Activated naive CD4-positive, alpha-beta T cell (primary cell): Measurements from ENCODE around the gene DNAH12.

Source experiments
- DNase-seq, 4 experiments: peaks; one replicate each; lab custom pipeline; 2025; lab: John Stamatoyannopoulos, UW

DNAH12 gene

GRCh38 chr3:57544181-57545125 lies at the start of gene DNAH12:
Gene DNAH12, minus strand, starts transcription at chr3:57544344. Its CDS starts 1,474 bp downstream, at chr3:57542870.
- no peak for DNase-seq

GRCh38 chr3:57592306-57592705 lies 48.2 kb upstream of the DNAH12 start:
- no peak for DNase-seq

- DNase-seq = no peak
Observed at GRCh38 chr3:57587905-57588304, 43.8 kb upstream of the DNAH12 start.

GRCh38 chr3:57586778-57587177 lies 42.6 kb upstream of the DNAH12 start:
- no peak for DNase-seq

GRCh38 chr3:57583544-57583943 lies 39.4 kb upstream of the DNAH12 start:
- no peak for DNase-seq

GRCh38 chr3:57582474-57583168 lies 38.5 kb upstream of the DNAH12 start:
- no peak for DNase-seq

GRCh38 chr3:57577801-57578200 lies 33.7 kb upstream of the DNAH12 start:
- DNase-seq = no peak

GRCh38 chr3:57575966-57576626 lies 32.0 kb upstream of the DNAH12 start:
- DNase-seq = no peak

- DNase-seq = no peak
Observed at GRCh38 chr3:57572096-57572495, 28.0 kb upstream of the DNAH12 start.

GRCh38 chr3:57570878-57571277 lies 26.7 kb upstream of the DNAH12 start:
- DNase-seq = no peak

GRCh38 chr3:57569859-57570450 lies 25.8 kb upstream of the DNAH12 start:
- DNase-seq = no peak

GRCh38 chr3:57559526-57559925 lies 15.4 kb upstream of the DNAH12 start:
- no peak for DNase-seq

GRCh38 chr3:57557085-57557537 lies 13.0 kb upstream of the DNAH12 start:
- peak in 2 of 4 experiments; percentile 10 to 17 for DNase-seq

- DNase-seq = peak in 1 of 4 experiments; percentile 31
Observed at GRCh38 chr3:57556459-57557084, 12.4 kb upstream of the DNAH12 start.

- DNase-seq = peak; percentile 65 to 79 (median 73)
Observed at GRCh38 chr3:57555738-57556458, 11.8 kb upstream of the DNAH12 start, which contains the start of gene PDE12. Gene PDE12, plus strand, starts transcription at chr3:57556274. Its CDS starts 106 bp downstream, at chr3:57556380.

GRCh38 chr3:57555306-57555705 lies 11.2 kb upstream of the DNAH12 start:
- no peak for DNase-seq

- DNase-seq = no peak
Observed at GRCh38 chr3:57546616-57547015, 2.5 kb upstream of the DNAH12 start.

GRCh38 chr3:57545636-57546268 lies 1.6 kb upstream of the DNAH12 start:
- no peak for DNase-seq

- no peak for DNase-seq
Observed at GRCh38 chr3:57538465-57538864, 5.7 kb downstream of the DNAH12 start.

GRCh38 chr3:57530071-57530608 lies 14.0 kb downstream of the DNAH12 start:
- DNase-seq = no peak
